Measurements from ENCODE around the gene RPP14. TPM values are rescaled to one million over a fixed set of nuclear protein-coding genes. Genes with fewer than 3 reads are reported as not detected.

Gene RPP14
- total RNA-seq, 1 experiment from 2014 or later, result 14.6 TPM

DNA sequence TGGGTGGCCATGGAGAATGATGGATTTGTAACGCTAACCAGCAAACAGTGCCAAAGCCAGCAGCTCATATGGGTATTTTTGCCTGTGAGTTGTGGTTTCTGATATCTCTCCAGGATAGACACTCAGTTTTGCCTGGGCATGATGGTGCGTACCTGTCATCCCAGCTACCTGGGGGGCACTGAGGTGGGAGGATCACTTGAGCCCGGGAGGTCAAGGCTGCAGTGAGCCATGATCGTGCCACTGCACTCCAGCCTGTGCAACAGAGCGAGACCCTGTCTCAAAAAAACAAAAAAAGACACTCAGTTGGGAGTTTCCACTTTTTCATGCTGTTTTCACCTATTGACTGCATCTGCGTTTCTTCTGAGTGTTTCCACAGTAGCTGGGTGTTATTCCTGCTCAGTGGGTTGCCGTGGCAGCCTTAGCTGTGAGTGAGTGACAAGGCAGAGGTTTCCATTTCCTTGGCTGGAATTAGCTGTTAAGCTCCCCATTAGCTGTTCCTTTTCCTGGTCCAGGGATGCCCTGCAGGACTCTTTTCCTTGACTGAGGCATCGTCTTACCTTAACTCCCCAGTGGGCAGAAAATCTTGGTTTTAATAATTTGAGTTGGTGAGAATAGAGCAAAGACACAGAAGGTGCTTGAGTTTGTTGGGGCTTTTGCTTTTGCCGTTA is 14.2 kb upstream of the RPP14 start:
- DNase-seq (ENCODE audit: low read depth), result no peak

DNA sequence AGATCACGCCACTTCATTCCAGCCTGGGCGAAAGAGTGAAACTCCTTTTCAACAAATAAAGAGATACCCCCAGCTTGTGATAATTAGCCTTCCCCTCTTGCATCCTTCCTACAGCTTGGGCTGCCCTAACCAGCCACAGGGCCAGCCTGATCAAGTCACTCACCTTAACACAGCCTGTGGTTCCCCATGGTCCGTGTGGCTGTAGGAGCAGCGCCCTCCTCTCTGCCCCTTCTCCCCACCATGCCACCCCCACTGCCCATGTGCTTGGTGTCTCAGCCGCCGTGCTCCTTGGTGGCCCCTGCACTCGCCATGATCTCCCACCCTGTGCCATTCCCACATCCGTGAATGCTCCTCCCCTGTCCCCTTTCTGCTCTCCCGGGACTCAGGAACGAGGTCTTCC is 13.2 kb upstream of the RPP14 start:
- no peak for DNase-seq (ENCODE audit: low read depth)

DNA sequence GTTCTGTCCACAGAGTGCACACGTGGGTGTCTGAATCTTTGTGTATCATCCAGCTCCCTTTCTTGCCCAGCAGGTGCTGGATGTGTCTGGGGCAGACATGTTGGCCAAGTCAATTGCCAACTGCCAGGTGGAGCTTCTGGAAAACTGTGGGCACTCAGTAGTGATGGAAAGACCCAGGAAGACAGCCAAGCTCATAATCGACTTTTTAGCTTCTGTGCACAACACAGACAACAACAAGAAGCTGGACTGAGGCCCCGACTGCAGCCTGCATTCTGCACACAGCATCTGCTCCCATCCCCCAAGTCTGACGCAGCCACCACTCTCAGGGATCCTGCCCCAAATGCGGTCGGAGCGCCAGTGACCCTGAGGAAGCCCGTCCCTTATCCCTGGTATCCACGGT is 12.5 kb upstream of the RPP14 start:
- no peak for DNase-seq (ENCODE audit: low read depth)

DNA sequence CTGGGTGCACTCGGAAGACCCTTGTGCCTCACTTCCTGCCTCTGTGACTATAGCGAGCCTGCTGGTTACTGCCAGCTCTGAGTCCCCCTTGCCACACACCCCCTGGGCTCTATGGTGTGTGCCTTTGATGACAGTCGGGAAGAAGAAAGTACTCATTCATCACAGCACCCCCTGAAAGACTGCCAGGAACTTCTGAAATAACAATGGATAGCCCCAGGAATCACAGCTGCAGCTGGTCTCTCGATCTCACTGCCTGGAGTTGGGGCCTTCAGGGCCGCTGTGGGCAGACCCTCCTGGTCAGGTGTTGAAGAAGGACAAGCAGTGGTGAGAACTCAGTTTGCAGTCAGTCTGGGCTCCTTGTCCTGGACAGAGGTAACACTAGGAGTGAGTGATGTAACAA is 9.8 kb upstream of the RPP14 start:
- no peak for DNase-seq (ENCODE audit: low read depth)

DNA sequence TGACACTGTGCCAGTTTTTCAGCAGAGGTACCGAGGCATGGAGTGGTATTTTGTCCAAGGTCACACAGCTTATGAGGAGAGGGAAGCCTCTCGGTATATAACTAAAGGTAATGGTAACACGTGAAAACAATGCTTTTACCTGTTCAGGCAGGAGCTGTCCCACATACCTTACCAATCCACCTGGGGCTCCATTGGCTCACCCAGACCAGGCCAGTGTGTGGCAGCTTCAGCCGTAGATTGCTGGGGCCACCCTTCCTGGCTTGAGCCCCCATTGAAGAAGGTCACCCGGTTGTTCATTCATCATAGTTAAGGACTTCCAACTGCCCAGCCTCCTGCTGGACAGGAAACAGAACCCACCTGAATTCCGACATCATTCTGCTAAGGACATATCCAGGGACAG is 9.2 kb upstream of the RPP14 start:
- no peak for DNase-seq (ENCODE audit: low read depth)

DNA sequence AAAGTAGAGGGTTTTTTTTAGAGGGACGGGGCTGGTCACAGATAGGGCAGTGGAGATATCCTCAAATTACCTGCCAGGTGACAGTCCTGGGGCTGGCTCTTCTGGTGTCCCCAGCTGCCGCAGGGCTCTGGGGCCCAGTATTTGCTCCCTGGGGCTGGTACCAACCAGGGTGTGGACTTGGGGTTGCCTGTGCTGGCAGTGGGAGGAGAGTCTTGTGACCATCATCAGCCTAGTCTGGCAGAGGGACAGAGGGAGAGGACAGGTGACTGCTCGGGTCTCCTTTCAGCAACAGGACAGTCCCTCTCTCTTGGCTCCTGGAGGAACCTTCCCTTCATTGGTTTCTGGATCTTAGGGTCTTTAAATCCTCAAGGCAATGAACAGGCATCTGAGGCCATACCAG is 7.9 kb upstream of the RPP14 start:
- DNase-seq (ENCODE audit: low read depth), result no peak

DNA sequence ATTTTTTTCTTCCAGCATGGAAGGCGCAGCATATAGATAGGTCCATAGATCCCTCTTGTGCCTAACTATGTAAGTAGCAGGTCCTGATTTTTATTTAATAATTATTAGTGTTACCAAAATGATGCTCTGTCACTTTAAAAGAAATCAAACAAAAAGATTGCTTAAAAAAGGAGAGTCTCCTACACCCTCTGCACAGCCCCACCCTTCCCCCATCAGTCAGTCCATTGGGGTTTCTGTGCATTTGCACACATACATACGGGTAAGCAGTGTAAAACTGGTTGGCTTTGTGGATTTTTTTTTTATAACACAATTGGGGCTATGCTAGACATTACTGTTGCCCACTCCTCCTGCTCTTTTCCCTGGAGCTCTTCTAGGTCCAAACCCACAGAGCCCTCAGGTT is 7.0 kb upstream of the RPP14 start:
- DNase-seq (ENCODE audit: low read depth), result no peak

DNA sequence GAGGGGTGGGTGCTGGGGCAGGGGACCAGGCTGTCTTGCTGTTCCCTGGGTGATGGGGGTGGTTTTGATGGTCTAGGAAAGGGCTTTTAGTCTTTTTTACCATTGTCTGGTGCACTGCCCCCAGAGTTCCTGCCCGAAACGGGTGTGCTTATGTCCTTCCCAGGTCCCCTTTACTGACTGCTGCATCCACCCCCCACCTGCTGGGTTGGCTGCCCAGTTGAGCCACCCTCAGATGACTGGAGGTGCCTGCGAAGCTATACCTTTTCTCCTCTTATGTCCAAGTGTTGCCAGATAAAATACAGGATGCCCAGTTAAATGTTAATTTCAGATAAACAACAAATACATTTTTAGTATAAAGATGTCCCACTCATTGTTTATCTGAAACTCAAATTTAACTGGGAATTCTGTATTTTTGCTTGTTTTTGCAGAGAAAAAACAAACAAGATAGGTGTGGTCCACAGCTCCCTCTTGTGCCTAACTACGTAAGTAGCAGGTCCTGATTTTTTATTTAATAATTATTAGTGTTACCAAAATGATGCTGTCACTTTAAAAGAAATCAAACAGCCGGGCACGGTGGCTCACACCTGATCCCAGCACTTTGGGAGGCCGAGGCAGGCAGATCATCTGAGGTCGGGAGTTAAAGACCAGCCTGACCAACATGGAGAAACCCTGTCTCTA is 6.1 kb upstream of the RPP14 start:
- peak; percentile 31 for DNase-seq (ENCODE audit: low read depth)

DNA sequence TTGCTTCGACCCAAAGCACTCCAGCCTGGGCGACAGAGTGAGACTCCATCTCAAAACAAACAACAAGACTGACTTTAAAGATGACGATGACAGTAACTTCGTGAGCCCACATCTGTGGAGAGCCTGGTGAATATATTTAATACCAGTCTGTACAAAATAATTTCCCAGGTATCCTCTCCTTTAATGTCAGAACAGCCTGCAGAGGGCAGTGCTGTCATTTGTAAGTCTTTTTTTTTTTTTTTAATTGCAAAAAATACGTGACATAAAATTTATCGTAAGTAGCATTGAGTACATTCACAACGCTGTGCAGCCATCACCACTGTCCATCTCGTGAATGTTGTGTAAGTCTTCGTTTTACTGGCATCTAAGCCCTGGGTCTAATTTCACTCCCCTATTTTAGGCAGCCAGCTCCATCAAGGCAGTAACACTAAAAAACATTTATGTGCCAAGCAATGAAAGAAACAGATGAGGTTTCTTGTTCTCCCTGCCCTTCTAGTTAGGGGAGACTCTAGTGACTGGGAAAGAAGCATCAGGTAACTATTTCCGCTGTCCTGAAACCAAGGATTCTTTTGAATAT is 1.7 kb downstream of the RPP14 start:
- DNase-seq (ENCODE audit: low read depth), result peak; percentile 45

DNA sequence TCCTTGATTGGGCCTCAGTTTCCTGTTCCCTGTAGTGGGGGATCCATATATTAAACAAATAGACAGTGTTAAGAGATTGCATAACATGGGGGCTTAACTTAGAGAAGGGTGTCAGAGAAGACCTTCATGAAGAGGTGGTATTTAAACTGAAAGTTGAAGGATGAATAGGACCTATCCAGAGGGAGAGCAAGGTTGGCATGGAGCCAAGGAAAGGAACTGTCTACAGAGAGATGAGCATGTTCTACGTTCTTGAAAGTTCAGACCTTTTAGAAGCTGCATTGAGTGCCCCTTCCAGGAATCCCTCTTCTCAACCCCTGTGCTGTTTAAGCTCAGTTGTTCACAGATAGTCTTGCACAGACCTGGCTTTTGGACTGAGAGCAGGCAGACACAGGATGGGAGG is 2.7 kb downstream of the RPP14 start:
- DNase-seq (ENCODE audit: low read depth), result no peak

DNA sequence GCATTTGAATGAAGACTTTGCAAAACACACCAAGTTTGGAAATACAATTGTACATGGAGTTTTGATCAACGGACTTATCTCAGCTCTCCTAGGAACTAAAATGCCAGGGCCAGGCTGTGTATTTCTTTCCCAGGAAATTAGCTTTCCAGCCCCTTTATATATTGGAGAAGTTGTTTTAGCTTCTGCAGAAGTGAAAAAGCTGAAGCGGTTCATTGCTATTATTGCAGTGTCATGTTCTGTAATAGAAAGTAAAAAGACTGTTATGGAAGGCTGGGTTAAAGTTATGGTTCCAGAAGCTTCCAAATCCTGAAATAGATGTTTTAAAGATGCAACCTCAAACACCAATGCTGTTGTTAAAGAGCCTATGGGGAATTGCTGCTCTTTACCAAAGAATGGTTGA is 11.8 kb downstream of the RPP14 start:
- DNase-seq (ENCODE audit: low read depth), result no peak

DNA sequence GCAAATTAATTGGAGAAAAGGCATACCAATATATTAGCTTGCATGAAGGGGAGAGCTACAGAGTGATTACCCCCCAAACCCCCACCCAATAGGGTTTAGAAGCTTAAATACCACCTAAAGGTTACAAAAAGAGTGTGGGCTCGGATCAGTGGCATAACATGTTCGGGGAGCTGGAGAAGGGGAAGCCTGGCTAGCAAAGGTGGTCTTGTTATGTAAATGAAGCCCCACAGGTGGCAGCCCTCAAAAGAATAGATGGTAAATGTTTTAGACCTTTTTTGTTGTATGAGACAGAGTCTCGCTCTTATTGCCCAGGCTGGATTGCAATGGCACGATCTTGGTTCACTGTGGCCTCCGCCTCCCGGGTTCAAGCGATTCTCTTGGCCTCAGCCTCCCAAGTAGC is 15.7 kb downstream of the RPP14 start:
- DNase-seq (ENCODE audit: low read depth), result no peak

DNA sequence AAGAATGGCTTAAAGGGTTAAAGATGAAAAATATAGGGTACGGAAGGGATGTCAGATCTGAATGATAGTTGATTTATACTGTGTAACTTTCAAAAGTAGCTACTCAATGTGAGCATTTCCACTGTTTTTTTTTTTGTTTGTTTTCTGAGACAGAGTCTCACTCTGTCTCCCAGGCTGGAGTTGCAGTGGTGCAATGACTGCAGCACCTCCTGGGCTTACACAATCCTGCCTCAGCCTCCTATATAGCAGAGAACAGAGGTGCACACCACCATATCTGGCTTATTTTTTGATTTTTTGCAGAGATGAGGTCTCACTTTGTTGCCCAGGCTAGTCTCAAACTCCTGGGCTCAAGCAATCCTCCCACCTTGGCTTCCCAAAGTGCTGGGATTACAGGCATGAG is 16.7 kb downstream of the RPP14 start:
- DNase-seq (ENCODE audit: low read depth), result no peak

DNA sequence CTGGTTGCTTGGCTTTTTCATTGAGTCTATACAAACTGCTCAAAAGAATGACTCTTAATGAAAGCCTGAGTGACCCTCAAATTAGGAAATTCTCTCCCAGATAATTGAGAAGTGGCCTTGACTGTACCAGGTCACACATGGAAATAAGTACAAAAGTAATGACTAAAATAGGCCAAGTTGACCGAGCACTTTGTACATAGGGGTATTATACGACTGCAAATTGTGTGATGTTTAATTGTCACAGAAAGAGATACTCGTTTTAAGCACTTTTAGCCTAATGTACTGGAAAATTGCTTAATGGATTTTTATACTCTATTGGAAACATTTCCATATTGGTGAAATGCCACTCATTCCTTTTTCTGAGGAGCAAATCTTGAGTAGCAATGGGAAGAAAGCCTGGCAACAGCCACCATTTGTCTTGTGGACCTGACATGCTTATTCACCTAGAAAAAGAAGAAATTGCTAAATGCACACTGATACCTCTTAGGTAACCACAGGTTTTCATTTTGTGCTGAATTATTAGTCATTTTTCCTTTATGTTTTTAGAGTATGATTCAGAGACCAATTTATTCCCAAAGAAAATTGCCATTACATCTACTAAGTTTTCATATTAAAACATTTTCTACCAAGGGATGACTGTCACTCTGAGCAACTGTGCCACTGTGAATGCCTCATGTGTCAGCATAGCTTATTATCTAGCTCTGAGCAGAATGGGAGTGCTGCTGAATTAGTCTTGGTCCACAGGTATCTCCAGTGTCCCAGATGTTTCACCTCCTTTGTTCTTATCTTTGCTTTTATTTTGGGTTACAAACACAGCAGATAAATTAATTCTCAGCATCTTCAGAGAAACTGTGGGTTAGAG is 17.7 kb downstream of the RPP14 start:
- no peak for DNase-seq (ENCODE audit: low read depth)

DNA sequence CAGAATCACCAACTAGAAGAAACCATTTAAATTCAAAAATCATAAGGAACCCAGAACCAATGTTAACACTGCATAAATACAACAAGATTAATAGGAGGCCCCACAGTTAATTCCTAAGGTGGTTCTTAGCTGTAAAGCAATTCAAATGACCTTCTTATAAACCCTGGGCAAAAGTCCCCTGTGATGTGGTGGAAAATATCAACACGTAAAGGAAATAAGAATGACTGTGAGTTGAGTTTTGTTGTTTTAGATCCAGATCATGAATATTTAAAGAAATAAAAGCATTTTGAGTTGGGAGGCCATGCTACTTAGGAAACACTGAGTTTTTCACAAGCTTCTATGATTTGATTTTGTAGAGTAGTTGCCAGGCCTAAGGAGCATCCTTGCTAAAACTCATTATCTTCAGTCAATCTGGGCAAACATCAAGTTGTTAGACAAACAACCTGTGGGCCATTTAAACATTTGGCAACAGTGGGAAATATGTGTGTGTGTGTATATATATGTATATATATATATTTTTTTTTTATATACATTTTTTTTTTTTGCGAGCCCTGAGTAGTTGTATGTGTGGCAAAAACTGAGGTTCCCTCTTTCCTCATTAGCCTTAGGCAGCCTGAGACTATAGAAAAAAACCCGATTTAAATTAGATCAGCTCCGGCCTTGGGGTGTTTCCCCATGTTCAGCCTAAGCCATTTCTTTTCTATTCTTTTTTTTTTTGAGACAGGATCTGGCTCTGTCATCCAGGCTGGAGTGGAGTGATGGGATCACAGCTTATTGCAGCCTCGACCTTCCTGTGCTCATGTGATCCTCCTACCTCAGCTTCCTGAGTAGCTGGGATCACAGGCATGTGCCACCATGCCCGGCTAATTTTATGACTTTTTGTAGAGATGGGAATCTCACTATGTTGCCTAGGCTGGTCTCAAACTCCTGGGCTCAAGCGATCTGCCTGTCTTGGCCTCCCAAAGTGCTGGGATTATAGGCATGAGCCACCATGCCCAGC is 18.6 kb downstream of the RPP14 start:
- no peak for DNase-seq (ENCODE audit: low read depth)

DNA sequence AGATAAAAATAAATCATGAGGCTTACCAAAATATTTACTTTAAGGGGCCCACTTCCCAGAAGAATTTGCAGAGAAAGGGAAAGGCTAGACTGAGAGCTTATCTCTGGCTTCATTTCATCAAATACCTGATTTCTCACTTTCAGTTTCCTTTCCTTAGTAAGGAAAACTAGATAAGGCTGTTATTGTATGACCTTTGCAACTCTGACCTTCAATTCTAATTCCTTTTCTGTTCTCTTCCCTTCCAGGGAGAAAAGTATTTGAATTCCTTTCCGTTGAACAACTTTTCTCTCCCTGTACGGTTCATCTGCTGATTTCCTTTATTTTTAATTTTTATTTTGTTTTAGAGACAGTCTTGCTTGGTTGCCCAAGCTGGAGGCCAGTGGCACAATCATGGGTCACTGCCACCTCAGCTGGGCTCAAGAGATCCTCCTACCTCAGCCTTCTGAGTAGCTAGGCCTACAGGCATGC is 19.5 kb downstream of the RPP14 start:
- peak; percentile 24 for DNase-seq (ENCODE audit: low read depth)

DNA sequence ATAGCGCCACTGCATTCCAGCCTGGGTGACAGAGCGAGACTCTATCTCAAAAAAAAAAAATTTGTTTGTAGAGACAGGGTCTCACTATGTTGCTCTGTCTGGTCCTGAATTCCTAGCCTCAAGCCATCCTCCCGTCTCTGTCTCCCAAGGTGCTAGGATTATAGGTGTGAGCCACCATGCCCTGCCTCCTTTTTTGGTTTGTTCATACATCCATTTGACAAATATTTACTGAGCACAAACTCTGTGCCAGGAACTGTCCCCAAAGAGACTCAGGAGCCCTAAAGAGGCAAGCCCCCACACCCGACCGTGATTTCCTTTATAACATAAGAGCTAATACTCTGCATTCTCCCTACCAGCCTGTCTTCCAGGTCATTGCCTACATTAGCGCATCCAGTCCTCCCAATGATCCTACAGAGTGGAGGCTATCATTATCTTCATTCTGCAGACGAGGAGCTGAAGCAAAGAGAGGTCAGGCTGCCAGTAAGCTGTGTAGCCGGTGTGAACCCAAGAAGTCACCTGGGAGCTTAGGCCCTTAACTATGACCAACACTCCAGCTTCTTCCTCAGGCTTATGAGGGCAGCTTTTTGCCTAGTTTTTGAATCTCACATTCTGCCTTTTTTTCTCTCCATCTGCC is 20.3 kb downstream of the RPP14 start:
- DNase-seq (ENCODE audit: low read depth), result no peak

DNA sequence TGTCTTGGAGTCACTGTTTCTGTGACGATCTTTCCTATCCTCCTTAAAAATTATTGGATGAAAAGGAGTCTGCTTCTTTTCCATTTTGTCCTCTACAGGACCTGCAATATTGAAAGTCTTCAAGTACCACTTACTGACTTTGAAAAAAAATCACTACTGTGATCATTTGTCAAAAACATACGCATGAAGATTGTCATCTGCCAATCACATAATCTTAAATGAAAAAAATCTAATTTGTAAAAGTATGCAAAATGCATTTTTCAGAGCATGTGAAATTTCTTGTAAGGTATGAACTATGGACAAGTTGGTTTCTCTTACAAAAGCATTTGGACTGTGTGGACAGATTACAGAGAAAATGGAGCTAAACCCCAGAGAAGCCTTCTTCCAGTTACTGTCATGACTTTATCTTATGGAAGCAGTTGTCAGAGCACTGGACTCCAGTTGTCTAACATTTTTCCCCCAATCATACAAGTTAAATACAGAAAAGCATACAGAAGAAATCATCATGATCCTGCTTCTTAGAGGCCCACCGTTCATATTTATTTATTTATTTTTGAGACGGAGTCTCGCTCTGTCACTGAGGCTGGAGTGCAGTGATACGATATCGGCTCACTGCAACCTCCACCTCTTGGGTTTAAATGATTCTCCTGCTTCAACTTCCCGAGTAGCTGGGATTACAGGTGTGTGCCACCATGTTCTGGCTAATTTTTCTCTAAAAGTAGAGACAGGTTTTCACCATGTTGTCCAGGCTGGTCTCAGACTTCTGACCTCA is 23.3 kb downstream of the RPP14 start:
- no peak for DNase-seq (ENCODE audit: low read depth)

DNA sequence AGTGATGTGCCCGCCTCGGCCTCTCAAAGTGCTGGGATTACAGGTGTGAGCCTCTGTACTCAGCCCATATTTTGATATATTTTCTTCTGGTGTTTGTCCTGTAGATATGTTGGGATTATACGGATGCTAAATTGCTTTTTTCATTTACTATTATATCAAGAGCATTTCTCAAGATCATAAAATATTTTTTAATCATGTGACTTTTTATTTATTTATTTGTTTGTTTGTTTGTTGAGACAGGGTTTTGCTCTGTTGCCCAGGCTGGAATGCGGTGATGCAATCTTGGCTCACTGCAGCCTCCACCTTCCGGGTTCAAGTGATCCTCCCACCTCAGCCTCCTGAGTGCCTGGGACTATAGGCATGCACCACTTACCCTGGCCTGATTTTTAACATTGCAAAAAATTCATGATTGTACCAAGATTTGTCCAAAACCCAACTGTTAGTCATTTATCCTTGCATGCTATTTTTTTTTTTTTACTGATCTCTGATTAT is 23.9 kb downstream of the RPP14 start:
- DNase-seq (ENCODE audit: low read depth), result no peak

All from M059J (cell line).